Globus pallidus (tissue), 1 donor: ENCODE results near the gene GOLGA6L10.
"Not testable (repeated sequence)": the region's sequence is repeated elsewhere in the genome, so short reads cannot be mapped to it uniquely, and the experiment has no call there.

Experiments used
- DNase-seq: peaks from one replicate; pipeline ENCODE4 v3.0.0-alpha.2; 2015; ENCODE audit warnings: low spot score

GOLGA6L10 gene

DNA sequence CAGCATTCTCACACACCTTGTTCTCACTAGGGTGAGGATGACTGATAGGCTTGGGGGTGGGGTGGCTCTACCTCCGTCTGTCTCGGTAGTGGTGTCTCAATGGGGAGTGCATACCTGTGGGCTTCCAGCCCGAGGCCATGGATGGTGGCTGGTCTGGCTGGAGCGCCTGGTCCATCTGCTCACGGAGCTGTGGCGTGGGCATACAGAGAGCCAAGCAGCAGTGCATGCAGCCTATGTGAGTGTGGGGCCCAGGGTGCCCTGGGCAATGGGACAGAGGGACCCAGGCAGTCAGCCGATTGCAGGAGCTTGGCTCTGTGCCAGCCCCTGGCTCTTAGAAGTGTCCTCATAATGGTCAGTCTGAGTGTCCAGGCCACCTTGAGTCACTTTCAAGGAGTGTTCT lies 31.8 kb downstream of the GOLGA6L10 start:
- DNase-seq, result not testable (repeated sequence)

- DNase-seq, result no peak
These were observed 32.2 kb downstream of the GOLGA6L10 start for GRCh38 chr15:82317091-82317489.

- DNase-seq, result not testable (repeated sequence)
These were observed 32.8 kb downstream of the GOLGA6L10 start for GRCh38 chr15:82316247-82317090.

DNA sequence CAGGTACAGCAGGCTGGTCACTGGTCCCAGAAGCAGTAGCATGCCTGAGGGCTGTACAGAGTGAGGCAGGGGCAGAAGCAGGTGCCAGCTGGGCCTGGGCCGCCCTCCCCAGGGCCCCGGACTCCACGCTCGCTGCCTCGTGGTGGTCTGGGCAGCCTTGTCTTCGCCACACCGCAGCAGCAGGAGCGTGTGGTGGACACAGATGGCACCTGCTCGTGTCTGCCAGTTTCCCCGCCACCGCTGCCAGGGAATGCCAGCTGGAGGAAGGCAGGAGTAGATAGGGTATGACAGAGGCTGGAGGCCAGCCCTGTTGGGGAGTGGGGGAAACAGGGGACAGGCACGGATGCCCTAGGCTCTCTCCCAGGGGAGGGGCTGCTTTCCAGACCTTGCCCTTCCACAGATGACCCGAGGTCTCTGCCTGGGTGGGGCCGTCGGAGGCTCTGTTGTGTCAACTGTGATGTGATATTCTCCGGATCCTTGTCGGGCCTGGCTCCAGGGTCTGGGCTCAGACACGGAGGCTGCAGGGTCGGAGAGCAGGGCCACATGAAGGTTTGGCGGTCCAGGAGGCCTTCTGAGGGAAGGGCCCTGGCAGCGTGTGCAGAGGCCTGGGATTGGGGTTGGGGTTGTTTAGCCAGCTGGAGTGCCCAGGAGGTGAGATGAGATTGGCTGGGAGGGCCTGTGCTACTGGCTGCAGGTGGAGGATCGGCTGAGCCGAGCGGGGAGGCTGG lies 33.6 kb downstream of the GOLGA6L10 start:
- DNase-seq, result no peak

GRCh38 chr15:82314769-82315518 lies 34.3 kb downstream of the GOLGA6L10 start:
- DNase-seq, result no peak

DNA sequence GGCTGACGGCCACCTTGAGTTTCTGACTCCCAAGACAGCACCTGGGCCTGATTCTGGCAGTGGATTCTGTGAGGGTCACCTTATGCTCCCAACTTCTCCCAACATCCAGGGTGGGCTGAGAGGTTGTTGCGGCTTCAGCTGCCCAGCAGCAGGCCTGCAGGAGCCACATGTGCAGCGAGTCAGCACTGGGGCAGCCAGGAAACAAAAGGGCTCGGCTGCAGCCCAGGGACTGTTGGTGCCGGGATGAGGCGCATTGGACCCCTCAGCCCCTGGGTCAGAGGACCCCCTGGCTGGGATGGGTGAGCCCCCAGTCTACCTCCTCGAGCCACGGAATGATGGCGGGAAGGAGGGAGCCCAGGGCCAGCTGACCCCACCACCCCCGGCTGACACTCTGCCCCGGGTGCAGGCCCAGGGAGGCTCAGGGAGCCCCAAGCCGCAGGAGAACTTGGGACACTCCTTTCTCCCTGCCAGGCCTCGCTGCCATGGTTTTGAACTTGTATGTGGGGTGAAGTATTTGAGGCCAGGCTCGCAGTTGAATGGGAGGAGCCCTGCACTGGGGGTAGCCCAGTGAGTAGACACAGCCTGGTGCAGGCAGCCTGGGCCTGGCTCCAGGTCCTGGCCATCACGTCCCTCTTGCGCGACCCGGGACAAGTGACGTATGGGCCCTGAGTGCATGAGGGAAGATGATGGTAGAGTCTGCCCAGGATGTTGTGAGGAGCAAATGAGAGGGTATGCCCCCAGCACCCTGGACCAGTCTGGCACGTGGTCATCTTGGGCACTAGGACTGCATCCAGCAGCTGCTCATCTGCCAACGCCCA lies 35.1 kb downstream of the GOLGA6L10 start:
- DNase-seq, result not testable (repeated sequence)

- DNase-seq, result no peak
These were observed 35.8 kb downstream of the GOLGA6L10 start for GRCh38 chr15:82313446-82313845.

DNA sequence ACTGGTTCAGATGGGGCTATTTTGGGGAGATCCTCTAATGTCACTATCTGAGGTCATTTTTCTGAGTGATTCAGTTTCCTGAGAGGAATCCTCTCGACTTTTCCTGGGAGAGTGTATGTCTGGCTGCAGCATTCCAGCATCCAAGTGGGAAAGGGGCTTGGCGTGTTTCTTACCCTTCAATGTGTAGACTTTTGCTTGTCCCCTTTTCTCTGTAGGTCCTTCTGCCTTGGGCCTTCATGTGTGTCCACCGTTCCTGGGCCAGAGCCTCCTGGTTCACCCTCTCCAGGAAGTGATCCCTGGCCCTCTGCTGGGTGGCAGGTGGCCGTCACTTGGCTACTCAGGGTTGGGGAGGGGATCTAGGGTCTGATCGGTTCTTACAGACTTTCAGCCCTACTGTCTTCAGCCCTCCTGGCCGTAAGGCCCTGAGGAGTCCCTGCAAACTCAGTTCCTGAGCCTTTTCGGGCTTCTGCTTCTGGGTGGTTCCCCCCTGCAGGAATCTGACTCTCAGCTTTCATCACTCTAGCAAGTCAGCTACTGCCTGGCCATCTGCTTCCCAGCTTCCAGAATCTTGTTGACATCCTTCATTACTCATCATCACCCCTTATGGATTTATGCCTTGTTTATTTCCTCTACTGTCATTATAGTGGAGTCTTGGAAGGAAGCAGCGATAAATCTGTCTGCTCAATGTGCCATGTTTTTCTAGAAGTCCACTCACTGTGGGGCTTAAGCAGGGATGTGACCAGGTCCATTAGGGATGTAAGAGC lies 36.5 kb downstream of the GOLGA6L10 start:
- no peak for DNase-seq

- not testable (repeated sequence) for DNase-seq
These were observed 38.0 kb downstream of the GOLGA6L10 start for GRCh38 chr15:82311321-82311720.

DNA sequence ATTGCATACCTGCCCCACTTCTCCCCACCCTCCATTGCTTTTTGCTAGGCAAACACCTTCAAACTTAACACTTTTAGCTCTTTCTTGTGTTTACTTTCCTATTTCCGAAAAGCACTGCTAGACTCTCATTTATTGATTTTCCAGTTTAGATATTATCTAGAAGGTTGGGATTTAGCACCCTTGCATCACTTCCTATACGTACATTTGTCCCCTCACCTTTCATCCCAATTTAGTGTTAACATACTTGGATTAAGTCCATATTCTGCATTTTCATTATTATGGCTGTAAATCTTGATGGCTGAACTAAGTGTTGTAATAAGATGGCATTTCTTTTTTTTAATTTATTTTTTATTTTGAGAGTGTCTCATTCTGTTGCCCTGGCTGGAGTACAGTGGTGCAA lies 39.5 kb downstream of the GOLGA6L10 start:
- no peak for DNase-seq

GRCh38 chr15:82307714-82308081 lies 41.6 kb downstream of the GOLGA6L10 start:
- no peak for DNase-seq

DNA sequence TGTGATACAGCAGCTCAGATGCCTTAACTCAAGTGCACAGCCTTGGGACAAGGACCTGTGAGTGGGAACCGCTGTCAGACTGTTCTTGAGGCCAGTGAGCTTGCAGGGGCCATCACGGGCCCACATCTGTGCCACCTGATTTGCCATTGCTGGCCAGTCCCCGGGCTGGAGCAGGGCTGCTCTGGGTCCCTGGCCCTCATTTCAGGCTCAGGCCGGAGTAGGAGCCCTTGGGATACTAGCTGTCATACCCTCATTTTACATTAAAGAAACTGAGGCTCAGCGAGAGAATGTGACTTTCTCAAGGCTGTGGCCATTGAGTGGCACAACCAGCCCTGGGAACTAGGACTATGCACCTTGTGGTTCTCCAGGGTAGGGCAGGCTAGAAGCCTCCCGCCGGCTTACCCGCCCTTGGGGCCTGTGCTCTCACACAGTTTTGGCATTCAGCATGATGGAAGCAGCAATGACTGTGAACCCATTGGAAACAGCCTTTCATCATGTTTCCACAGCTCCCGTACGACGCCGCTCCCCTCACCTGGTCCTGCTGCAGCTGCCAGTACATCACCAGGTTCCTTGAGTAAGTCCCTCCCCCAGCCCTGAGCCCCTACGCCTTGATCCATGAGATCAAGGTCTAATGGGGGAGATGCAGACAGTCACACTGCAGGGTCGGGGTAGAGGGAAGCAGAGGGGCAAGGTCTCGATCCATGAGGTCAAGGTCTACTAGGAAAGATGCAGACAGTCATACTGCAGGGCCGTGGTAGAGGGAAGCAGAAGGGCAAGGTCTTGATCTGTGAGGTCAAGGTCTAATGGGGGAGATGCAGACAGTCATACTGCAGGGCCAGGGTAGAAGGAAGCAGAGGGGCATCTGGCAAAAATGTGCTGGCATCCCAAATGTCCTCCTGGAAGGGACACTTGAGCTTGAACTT lies 42.2 kb downstream of the GOLGA6L10 start:
- no peak for DNase-seq

DNA sequence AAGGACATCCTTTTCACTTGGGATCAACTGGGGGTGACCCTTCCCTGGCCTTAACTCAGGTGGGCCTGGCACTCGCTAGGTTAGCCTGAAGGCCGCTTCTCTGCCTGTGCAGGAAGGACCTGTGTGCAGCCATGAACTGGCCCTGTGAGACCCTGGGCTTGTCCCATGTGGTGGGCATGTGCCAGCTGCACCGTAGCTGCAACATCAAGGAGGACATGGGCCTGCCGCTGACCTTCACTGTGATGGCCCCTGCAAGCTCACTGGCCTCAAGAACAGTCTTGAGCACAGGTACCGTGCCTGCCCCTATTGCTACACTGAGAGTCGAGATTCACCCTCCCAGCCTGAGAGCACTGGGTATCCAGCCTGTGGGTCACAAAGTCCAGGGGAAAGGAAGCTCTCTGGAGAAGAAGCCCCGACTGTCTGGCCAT lies 43.6 kb downstream of the GOLGA6L10 start:
- DNase-seq, result no peak

GRCh38 chr15:82304778-82305090 lies 44.5 kb downstream of the GOLGA6L10 start:
- DNase-seq, result no peak

GRCh38 chr15:82303956-82304777 lies 45.1 kb downstream of the GOLGA6L10 start:
- DNase-seq, result no peak

- no peak for DNase-seq
These were observed 47.8 kb downstream of the GOLGA6L10 start for GRCh38 chr15:82301296-82302016.

- no peak for DNase-seq
These were observed 48.4 kb downstream of the GOLGA6L10 start for GRCh38 chr15:82300883-82301282.

GRCh38 chr15:82300326-82300725 lies 48.9 kb downstream of the GOLGA6L10 start:
- not testable (repeated sequence) for DNase-seq
